NCI-H1417 (cell line): ENCODE results near the gene SLC35E2B.
"Not testable (repeated sequence)": the region's sequence is repeated elsewhere in the genome, so short reads cannot be mapped to it uniquely, and the experiment has no call there.

Experiments
- DNase-seq, 3 experiments: peaks; one replicate each; lab custom pipeline; 2025; lab: John Stamatoyannopoulos, UW

Gene SLC35E2B

GRCh38 chr1:1674806-1675205, 17.8 kb downstream of the SLC35E2B start:
- not testable (repeated sequence) for DNase-seq

DNA sequence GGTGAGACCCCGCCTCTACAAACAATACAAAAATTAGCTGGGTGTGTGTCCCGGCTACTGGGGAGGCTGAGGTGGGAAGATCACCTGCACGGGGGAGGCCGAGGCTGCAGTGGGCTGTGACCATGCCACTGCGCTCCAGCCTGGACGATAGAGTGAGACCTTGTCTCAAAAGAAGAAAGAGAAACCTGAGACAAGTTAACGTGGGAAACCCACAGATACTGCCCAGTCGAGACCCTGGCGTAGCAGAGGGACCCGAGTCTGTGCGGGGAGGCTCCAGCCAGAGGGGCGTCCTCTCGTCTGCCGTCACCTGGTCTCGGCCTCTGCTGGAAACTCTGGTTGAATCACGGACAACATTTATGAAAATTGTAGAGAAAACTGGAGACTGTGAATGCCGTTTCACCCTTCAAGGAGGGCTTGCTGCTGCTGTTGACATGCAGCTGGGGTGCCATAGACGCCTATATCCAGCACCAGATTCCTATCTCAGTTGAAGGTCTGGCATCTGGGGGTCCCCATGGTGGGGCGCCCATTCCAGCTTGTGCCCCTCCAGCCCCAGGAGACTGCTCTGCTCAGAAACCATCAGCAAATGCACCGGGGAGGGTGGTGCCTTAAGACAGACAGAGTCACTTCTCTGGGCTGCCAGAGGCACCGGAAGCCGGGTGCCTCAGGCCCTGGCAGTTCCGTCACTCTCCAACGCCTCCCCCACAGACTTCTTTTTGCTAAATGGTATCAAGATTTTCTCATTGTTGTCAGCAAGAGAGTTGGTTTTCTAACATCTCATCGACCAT, 20.2 kb downstream of the SLC35E2B start:
- DNase-seq = no peak

- DNase-seq = no peak
These were observed 21.1 kb downstream of the SLC35E2B start for GRCh38 chr1:1671365-1672119.

DNA sequence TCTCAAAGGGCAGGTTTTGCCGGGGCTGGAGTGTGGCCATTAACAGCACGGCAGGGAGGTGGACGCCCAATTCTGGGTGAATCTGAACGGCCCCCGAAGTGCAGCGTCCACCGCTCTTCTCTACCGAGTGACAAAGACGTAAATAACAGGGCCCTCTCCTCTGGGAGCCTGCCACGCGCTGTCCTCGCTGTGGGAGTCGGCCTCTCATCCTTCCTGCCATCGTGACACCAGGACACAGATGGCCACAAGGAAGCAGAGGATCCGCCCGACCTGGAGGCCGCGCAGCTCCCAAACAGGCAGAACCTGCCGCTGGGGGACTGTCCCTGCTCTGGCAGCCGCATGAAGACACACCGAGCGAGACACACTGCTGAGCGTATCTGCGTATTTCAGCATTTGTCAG, 21.7 kb downstream of the SLC35E2B start:
- DNase-seq = no peak

DNA sequence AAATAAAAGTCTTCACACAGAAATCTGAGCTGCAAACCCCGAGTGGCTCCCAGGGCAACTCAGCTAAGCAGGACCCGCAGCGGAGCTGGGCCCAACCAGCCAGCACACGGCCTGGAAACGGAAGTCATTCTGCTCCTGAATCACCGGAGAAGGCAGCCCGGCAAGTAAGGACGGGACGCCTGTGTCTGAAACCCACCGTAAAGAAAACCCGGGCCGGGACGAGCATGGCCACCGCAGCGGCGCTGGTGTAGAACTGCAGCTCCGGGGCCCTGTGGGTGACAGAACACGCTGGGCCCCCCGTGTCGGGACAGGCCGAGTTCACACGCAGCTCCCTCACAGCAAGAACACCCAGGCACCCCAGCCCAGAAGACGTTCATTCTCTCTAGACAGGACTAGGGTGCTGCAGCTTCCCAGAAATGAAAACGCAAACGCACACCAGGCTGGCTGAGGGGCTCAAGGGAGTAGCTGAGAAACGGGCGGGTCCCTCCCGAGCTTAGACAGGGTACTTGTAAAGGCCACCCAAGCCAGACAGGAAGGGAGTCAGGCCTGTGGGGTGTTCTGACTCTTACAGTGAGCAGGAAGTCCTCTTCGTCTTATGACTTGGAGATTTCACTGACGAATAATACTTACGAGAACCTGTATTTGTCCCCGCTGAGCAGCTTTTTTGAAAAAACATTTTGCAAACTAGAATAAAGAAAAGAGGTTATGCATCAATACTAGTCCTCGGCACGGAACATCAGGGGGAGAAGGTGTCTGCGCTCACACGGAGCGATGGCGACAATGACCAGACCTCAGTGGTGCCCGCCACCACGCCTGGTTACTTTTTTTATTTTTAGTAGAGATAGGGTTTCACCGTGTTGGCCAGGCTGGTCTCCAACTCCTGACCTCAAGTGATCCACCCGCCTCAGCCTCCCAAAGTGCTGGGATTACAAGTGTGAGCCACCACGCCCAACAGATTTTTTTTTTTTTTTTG, 22.8 kb downstream of the SLC35E2B start:
- no peak for DNase-seq

DNA sequence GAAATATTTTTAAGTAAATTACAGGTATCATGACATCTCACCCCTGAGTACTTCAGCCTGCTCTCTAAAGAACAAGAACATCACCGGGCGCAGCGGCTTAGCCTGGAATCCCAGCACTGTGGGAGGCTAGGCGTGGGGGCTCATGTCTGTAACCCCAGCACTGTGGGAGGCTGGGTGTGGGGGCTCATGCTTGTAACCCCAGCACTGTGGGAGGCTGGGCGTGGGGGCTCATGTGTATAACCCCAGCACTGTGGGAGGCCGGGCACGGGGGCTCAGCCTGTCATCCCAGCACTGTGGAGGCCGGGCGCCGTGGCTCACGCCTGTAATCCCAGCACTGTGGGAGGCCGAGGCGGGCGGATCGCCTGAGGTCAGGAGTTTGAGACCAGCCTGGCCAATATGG, 26.1 kb downstream of the SLC35E2B start:
- no peak for DNase-seq

- DNase-seq = peak in 1 of 3 experiments; percentile 2
These were observed 26.8 kb downstream of the SLC35E2B start for GRCh38 chr1:1665815-1666251.

- no peak for DNase-seq
These were observed 27.4 kb downstream of the SLC35E2B start for GRCh38 chr1:1664941-1665814.

DNA sequence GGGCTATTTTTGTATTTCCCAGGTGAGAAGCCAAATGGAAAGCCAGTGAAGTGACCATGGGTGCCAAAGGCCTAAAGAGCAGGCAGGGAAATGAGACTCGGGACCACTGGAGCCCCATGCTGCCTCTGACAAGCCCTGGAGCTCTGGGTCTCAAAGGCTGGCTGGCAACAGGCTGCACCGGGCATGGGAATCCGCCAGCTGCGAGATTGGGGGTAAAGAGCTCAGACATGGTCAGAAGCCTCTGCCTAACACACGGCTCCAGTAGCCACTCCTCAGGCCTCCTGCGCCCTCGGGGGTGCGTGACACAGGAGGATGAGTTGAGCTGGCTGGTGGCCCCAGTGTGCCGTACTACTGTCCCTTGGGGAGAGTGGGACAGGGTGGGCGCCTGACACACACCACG, 28.3 kb downstream of the SLC35E2B start:
- not testable (repeated sequence) for DNase-seq

DNA sequence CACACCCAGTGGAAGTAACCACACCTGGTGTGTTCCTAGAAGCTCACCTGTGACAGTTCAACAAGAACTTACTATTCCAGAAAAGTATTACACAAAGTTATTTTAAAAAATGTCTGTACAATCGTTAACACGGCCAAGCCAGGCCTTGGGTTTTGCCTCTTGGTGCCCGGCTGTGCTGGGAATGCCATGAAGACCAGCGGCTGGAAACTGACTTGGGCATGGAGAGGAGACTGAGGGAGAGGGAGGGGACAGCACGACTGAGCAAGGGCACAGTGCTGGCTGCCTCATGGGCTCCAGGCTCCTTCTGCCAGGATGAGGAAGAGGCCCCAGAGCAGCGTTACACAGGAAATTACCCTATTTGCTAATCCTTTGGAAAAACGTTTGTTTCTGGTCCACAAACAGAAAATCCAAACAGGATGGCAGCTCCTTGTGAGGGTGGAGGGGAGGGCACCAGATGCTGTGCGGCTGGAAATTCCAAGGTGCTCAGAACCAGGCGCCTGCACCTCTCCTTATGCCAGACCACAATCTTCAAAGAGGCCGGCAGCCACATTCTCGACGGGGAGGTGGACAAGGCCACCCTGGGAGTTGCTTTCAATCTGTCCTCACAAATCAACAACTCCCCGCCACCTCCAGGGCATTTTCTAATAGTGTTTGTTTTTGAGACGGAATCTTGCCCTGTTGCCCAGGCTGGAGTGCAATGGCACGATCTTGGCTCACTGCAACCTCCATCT, 29.6 kb downstream of the SLC35E2B start:
- not testable (repeated sequence) for DNase-seq

DNA sequence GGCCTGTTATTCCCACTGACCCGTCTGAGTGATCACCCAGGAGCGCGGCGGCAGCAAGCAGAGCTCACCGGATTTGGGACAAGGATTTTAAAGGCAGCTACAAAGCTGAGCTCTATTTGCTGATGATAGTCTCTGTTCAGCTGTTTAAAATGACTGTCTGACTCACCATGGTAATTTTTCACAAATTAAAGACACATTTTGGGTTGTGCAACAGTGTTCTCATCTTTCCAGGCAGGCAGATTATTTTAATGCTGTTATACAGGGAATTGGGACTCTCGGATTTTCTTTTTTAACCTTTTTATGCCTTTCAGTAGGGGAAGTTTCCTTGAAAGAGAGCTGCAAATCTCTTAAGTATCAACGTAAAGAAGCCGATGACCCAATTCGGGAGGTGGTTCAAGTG, 30.2 kb downstream of the SLC35E2B start:
- not testable (repeated sequence) for DNase-seq

GRCh38 chr1:1658583-1659549, 33.7 kb downstream of the SLC35E2B start, which contains the start of gene CDK11B:
TSS of gene CDK11B (minus strand) at chr1:1659004. CDS start at chr1:1657485, 1,519 bp downstream.
- DNase-seq = peak; percentile 94 to 97 (median 95)

DNA sequence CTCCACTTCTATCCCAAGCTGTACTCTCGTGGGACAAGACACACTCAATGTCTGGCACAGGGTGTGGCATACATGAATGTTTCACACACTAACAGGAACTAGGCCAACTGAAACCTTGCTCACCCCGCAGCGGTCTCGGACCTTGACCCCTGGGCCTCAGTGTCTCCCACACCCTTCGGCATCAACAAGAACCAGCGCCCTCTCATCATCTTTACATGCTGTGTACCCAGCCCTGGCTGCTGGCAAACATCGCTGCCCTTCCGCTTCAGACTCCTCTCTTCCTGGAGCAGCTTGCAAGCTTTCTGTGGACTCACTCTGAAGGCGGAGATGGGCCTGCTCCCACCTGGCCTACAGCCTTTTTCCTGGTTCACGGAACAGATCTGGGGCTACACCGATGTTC, 44.3 kb downstream of the SLC35E2B start:
- not testable (repeated sequence) for DNase-seq

DNA sequence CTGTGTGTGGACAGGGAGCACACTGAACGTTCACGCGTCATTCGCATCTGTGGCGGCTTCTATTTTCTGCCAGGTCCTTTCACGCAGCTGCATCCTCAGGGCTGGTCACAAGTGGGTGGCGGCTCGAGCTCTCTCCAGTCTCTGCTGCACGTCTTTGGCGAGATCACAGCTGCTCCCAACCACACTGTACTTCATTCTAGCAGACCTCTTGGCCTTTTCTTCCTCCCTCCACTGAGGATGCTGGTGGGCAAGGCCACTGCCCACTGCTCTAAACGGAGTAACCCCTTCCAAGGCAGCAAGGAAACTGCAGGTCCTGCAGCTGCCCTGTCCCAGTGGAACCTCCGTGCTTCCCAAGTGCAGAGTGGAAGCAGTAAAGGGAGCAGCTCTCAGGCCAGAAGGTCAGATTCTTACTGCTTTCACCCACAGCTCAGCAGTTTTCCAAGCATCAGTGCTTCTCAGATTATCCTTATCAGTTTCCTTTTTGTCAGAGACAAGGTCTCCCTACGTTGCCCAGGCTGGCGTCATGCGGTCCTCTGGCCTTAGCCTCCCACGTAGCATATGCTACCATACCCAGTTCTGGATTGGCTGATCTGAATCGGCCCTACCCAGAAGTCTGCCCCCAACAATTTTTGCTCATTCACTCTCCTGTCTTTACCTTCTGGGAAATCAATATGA, 44.9 kb downstream of the SLC35E2B start:
- not testable (repeated sequence) for DNase-seq

GRCh38 chr1:1646326-1646725, 46.3 kb downstream of the SLC35E2B start:
- not testable (repeated sequence) for DNase-seq

GRCh38 chr1:1640711-1641461, 51.7 kb downstream of the SLC35E2B start:
- DNase-seq = not testable (repeated sequence)

DNA sequence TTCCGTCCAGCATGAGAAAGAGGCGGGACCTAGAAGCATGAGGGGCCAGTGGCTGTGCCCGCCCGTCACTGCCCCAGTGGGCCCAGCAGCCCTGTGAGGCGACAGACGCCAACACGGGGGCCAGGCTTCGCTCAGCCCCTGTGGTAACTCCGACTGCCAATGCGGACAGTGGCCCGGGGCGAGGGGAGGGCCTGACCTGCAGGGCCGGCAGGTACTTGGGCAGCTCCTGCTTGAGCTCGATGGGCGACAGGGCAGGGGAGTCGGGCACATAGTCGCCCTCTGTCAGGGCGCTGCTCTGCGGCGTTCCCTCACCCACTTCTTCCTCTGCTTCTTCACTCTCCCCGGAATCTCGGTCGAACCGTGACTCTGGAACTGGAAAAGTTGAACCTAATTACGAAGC, 52.5 kb downstream of the SLC35E2B start:
- not testable (repeated sequence) for DNase-seq

DNA sequence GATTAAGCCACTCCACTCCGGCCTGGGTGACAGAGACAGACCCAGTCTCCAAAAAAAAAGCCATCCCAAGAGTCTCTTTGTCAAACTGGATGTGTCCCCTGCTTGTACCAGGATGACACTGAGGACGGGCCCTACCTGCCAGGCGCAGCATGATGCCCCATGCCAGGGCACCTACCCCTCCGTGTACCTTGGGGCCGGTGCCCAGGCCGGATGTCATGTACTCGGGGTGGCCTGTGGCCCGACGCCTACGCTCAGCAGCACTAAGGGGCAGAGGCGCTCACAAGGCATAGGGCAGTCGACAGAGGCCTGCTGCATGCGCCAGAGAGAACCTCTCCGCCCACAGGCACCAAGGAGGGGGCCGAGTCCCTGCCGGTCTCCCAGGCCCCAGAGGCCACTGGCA, 53.2 kb downstream of the SLC35E2B start:
- not testable (repeated sequence) for DNase-seq
